Measurements from ENCODE around the gene NEO1.

NEO1 gene

DNA sequence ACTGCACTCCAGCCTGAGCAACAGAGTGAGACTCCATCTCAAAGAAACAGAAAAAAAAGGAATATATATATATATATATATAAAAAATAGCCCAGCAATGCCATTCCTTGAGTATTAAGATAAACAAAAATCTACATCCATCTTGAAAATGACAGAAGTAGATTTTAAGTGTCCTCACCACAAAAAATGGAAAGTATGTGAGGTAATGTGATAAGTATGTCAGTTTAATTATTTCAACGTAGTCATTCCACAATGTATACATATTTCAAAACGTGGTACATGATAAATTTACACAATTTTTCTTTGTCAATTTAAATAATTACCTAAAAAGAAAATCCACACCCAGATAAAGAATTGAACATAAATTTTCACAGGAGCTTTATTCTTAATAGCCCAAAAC, 261.6 kb downstream of the NEO1 start:
- no peak for DNase-seq

DNA sequence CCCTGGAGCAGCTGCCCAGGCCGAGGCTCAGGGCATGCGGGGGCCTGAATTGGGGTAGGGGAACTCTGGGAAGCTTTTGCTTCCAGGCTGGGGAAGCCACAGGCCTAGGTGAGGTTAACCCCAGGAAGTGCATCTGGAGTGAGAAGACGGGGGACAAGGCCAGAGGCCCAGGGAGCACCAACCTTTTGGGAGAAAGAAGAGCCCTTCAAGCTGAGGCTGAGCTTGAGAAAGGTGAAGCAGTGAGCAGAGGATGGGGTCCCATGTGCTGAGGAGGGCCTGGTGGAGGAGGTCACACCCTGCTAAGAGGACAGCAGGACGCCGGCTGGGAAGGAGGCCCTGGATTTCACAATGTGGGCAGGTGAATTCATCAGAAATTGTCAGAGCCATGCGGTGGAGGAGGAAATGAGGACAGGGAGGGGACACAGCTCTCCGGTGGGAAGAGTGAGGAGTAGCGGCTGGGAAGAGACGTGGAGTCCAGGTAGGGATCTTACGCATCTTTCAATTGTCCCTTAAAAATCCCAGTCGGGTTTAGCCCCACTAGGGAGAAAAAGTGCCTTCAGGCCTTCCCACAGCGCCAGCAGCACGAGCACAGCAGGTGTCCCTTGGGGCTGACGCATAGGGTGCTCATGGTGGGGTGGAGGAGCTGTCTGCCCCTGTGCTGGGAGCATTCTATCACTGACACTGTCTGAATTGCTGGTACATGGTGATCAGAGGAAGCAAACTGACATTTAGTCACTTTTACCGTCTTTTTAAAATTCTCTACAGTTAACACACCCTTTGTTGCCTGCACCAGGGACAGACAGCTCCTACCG, 265.6 kb downstream of the NEO1 start:
- no peak for DNase-seq

DNA sequence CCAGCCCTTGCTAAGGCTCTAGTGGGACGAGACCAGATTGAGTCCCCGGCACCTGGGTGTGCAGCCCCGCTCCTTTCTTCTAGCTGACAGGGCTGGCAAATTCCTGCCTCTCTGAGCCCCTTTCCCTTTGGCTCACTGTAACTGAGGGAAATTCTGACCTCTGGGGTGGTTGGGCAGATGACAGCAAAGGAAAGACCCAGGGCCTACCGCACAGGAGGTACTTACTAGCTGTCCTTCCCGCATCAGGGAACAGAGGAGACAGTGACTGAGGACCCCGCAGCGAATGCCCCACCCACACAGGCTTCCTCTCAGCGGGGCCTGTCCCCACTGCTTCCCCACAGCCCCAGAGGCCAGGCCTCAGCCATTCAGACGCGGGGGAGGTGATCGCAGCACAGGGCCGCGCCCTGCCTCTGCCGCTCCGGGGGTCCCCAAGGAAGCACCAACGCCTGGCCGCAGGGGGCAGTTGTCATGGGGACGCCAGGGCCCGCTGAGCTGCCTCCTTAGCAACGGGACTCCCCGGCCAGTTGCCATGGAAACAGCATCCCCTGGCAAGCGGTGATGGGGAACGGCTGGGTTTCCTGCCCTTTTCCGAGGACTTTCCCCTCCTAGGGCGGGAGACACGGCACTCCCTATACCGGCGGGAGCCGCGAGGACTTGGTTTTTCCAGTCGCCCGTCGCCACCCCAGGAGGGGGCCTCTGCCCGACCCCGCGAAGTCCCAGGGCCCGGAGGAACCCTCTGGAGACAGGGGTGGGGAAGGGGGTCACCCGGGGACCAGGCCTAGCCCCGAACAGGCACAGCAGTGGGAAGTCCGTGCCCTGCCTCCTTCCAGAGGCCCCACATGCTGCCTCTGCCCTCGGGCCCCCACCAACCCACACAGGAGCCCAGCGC, 266.4 kb downstream of the NEO1 start:
- DNase-seq: no peak

DNA sequence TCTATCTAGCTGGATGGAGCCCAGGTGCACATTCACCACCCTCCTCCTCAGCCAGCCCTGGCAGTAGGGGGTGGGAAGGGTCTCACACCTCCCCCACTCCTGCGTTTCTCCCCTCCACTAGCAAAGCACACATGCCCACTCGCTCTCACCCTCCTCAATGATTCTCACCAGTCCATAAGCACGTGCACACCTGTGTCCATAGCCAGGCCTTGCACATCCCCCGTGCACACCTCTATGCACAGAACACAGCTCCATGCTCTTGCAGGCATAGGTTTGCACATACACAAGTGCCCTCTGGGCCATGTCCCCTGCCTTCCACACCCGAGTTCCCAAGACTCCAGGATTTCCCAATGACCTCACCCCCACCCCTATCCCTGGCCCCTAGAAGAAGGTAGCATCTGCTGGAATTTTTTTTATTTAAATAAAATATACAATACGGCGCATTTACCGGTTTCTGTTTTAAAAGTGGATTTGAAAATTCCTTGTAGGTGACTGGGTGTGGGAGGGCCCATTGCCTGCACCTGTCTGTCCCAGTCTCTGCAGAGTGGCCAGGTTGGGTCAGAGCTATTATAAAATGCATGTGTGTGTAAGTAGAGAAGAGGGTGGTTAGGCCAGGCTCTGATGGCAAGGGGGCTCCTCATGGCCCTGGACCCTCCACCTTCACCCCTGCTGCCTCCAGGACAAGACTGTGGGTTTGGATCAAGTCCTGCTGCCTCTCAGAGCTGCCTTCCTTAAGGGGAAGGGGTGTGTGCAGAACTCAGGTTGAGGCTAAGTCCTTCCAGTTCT, 267.4 kb downstream of the NEO1 start:
- DNase-seq: no peak

DNA sequence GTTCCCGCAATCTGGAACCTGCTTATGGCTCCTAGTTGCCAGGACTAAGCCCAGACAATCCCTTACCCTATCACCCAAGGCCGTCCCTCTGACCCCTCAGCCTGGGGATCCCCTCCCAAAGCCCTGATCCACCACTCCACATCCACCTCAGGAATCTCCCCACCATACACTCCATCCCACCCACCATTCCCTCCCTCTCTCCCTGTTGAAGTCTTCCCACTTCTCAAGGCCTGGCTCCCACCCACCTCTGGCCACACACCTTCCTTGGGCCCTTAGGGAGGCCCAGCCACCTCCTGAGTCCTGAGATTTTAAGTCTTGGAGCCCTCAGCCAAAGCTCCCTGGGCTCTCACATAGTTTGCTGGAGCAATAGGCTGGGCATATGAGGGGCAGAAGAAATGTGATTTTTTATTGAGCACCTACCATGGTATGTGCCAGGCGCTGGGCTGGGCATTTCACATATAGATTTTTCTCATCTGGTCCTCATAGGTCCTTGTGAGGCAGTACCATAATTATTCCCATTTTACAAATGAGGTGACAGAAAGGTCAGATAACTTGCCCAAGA, 268.4 kb downstream of the NEO1 start:
- DNase-seq: no peak

DNA sequence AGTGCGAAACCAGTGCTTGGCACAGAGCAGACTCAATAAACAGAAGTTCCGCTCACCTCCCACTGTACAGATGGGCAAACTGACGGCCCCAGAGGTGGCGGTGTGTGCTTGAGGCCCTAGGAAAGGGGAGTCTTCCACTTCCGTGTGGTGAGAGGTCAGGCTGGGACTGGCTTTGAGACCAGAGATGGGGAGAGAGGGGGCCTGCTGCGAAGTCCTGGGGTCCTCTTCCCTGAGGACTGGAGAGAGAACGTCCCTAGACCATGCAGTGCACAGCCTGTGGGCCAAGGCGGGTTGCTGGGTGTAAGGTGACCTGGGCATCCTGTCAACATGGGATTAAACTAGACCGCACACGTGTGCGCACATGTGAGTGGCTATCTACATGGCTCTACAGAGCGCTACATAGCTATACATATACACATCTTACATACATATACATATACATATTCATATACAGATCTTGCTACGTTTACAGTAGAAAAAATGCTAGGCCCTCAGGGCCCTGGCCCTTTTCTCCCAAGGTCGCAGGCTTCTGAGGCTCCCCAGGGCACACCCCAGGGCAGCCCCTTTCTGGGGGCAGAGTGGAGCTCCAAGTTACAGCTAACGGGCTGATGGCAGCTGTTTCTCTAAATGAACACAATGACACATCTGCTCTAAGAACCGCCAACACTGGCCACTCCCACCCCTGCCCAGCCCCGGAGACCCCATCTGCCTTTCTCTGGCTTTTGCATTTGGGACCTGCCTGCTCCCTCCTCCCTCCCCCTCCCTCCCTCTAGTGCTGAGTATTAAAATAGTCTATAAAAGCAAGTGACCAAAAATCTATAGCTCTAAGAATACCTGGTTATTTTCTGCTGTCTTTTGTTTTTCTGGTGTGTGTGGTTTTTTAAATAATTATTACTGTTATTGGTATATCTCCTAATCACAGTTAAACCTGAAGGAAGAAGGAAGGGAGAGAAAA, 269.5 kb downstream of the NEO1 start:
- DNase-seq: no peak

DNA sequence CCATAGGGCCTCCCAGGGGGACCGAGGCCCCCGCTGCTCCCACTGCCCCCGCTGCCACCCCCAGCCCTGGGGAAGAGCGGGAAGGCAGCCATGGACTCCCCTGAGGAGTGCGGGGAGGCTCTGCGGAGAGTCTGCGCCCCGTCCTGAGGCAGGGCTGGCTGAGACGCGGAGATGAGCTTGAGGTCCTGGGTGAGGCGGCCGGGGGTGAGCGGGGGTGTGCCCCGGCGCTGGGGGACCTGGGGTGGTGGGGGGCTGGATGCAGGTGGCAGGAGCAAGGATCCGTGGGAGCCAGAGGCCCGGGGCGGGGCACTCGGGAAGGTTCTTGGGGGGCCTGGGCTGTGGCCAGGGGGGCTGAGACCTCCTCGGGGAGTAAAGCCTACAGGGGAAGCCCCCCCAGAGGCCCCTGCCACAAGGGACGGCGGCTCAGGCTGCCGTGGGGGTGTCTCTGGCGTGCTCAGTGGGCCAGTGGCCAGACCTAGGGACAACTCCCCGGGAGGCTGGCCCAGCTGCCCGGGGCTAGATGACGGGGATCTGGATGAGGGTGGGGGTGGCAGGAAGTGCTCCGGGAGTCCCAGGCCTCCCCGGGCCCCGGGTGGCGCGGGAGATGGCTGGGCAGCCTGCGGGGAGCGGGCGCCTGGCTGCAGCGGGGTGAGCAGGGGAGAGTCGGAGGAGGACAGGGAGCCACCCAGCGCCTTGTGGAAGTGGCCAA, 270.6 kb downstream of the NEO1 start:
- DNase-seq: no peak

DNA sequence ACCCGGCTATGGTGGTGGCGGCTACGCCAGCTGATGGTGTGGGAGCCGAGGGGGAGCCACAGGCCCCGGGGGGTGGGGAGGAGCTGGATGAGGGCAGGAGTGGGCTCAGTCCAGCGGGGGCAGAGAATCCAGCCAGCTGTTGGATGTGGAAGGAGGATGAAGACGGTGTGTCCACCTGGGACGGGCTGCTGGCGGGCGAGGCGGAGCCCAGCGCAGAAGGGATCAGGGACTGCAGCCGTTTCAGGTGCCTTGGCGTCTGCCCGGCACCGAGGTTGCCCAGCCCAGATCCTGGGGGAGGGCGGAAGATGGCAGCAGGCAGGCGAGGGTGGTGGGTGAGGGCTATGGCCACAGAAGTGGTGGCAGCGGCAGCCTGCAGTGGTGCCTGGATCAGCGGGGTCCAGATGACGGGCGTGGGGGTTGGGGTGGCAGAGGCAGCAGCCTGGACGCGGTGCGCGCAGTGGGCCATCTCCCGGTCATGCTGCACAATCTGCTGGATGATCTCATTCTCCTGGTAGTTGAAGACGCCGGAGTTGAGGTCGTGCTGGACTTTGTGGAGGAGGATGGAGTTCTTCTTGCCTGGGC, 271.2 kb downstream of the NEO1 start:
- no peak for DNase-seq

DNA sequence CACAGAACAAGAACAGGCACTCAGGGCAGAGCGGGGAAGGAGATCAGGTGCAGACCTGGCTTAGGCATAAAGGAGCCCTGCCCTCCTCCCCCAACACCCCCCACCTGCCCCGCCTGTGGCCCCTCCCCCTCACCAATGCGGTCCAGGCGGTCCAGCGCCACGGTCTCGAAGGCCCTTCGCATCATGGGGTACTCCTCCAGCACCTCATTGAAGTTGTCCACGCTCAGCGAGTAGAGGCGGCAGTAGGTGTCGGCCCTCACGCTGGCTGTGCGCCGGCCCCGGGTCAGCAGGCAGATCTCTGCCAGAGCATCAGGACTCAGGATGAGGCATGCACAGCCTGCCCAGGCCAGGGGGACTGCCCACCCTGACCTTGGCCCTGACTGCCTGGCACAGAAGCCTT, 271.7 kb downstream of the NEO1 start:
- no peak for DNase-seq

DNA sequence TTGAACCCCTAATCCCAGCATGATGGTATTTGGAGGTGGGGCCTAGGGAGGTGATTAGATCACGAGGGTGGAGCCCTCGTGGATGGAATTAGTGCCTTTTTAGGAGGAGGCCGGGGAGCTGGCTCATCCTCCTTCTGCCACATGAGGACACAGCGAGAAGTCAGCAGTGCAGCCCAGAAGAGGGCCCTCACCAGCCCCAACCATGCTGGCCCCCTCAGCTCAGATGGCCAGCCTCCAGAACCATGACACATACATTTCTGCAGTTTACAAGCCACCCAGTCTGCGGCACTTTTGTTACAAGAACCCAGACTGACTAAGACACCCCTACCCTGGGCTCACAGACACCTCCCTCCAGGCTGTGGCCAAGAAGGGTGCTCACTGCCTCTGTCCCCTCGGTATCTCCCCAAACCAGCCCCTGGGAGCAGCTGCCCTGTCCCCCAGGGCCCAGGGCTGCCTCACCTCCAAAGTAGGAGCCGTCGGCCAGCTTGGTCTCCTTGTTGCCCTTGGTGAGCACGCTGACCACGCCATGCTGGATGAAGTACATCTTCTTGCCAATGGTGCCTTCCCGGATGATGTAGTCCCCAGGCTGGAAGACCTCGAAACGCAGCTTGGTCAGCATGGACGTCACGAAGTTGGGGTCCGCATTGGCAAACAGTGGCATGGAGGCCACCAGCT, 272.4 kb downstream of the NEO1 start:
- no peak for DNase-seq

DNA sequence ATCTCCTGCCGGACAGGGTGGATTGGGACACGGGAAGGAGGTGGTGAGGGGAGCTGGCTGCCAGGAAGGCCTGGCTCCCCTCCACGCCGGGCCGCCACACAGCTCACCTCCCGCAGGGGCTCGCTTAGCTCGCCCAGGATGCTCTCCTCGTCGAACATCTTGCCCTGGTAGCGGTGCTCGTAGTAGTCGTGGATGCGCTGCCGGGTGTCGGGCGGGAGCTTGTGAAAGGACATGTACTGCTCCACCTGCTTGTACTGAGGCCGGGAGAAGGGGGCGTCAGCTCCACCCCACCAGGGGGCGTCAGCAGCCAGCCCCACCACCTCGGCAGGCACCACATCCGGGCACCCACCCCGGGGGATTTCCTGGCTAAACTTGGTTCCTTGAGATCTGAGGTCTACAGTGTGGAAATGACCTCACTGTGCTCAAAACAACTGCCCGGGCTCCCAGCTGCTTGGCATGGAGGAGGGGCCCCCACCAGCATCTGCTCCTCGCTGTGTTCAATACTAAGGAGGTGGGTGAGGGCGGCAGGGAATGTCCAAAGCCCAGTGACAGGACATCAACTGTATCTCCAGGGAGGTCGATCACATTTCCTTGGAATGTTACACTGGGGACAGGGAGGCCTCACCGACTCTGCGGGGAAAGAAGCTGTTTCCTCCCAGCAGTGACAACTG, 273.1 kb downstream of the NEO1 start:
- DNase-seq: no peak

DNA sequence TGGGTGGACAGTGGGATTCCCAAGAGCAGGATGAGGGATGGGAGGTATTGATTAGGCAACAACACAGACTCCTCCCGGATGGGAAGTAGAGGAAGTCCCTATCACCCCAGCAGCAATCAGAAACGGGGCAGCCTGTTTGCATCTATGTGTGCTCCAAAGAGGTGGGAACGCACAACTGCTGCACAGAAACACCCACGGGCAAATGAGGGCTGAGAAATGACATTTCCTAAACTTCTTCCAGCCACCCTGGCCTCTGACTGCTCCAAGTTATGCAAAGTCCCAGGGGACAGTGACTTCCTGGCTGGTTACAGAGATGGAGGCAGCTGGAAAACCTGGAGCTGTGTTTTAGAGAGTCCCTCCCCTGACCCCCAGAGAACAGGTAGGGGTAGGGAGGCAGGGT, 273.9 kb downstream of the NEO1 start:
- DNase-seq: no peak

DNA sequence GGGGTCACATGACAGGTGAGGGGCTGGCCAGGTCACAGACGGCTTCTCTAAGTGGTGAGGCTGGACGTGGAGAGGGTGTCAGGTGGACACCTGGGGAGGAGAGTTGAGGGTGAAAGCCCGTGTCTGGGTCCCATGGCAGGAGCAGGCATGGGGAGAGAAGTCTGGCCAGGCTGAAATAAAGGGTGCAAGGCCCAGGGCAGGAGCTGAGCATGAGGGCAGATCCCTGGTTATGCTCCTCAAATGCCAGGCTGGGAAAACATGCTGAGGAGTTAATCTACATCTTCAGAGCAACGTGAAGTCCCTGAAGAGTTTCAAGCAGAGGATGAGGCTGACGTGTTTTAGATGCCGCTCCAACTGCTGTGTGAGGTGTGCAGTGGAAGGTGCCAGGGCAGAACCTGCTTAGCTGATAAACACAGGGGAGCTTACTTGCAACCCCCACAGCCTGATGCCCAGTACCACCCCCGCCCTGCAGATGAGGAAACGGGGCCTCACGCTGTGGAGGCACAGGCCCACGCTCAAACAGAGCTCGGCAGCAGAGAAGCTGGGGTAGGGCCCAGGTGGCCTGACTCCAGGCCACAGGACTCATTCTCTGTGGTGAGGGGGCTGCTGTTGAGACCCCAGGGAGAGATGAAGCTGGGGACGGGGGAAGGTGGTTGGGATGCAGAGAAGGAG, 276.0 kb downstream of the NEO1 start:
- DNase-seq: no peak

DNA sequence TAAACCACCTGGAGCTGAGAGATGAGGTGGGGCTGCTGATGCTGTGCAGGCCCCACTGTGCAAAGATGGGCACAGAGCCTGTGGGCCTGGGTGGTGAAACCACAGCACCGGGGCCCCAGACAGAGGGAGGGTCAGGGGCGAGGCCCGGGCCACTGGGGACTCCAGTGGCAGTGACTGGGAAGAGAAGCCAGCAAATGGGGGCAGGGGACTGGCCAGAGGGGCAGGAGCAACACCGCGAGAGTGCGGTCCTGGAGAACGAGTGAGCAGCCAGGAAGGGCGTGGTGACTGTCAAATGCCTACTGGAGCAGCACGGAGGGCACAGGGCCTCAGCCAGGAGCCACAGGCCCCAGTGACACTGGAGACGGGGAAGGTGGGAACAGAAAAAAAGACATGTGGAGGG, 276.7 kb downstream of the NEO1 start:
- DNase-seq: no peak

DNA sequence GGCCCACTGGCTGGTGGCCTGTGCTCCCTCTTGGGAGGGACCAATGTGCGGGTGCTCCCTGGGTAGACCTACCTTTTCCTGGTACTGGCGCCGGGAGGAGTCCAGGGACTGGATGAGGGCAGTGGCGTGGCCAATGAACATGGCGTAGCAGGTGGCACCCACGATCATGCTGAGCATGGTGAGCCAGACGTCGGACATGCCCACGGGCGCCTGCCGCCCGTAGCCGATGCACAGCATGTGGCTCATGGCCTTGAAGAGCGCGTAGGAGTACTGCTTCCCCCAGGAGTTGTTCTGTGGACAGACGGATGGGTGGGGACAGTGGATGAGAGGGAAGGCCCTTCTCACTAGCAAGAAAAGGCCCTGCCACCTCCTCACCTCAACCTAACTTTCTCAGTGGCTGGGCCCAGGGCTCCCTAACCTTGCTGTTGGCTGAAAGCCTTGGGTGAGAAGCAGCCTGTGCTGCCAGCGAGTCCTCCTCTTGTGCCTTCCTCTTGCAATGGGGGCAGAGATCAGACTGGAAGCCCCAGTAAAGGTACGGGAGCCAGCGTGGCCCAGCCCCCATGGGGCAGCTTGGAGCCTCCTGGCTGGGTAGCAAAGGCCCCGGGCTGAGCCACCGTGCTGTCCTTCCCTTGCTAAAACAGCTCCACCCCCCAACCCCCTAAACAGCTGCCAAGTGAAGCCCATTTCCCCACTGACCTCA, 277.4 kb downstream of the NEO1 start:
- no peak for DNase-seq

DNA sequence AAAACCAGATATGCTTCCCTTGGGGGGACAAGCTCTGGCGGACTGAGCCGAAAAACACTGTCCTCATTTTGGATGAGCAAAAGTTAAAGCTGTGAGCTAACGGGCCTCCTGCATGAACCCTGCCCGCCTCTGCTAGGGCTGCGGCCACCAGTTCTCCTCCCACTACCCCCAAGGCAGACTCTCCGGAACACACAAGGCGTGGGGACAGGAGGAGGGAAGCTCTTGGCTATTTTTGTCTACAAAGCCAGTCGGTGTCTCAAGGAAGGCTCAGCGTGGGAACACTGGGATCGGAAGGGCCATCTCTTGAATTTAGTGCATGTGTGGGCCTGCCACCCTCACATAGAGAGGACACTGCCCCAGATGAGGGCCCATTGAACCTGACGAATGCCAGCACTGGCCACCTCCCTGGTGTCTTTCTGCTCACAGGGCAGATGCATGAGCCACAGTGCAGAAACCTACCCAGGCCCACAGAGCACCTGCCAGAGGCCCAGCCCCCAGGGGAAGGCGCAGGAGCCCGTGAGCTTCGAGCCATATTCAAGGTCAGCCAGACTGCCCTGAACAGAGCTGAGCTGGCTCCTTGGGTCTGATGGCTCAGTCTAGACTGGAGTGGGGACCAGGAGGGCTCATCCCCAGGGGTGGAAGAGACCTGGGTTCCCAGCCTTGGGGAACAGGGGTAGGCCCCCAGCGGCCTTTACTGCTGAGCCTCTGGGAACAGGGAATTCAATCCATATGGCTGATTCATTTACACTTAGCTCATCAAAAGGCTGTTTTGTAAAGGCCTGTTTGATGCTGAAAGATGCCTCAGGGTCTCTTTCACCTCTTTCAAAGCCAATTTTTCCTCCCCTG, 278.2 kb downstream of the NEO1 start:
- DNase-seq: no peak

DNA sequence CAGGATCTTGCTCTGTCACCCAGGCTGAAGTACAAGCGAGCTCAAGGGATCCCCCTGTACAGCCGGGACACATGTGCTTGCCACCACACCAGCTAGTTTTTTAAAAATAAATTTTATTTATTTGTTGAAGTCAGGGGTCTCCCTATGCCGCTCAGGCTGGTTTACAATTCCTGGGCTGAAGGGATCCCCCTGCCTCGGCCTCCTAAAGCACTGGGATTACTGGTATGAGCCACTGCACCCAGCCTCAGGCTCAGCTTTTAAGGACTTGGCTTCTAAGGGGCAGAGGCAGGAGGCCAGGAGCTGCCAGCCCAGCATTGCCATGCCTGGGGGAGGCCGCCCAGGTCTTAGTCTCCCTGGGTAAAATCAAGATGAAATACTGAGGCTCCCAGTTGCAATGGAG, 279.2 kb downstream of the NEO1 start:
- no peak for DNase-seq
